OCI-LY3 (cell line): ENCODE measurements around the gene SIRPB1.

ENCODE experiments used
- H2AFZ ChIP-seq: fragments of 200-600, 300-600 bp; shearing (Covaris generic); 2 replicates; pipeline ENCODE4 v1.6.0; 2014; ENCODE audit warnings: antibody characterized with exemption, low read depth, low read length
- H3K27ac ChIP-seq: fragments of 200-600, 300-600 bp; sonication (generic); 2 replicates; pipeline ENCODE4 v1.5.1; 2014; ENCODE audit warnings: mild to moderate bottlenecking, low read length, moderate library complexity, mixed read lengths
- H3K27me3 ChIP-seq: fragments of 200-600, 300-600 bp; sonication (generic); 2 replicates; pipeline ENCODE4 v1.6.1; 2014; ENCODE audit warnings: low read depth, low read length, mixed read lengths
- H3K36me3 ChIP-seq: fragments of 200-600, 300-600 bp; sonication (generic); replicated peaks from 2 replicates; pipeline ENCODE3; 2014; ENCODE audit warnings: low read depth, low read length, mixed read lengths
- H3K4me1 ChIP-seq: fragments of 300-600, 200-600 bp; sonication (generic); 2 replicates; pipeline ENCODE4 v1.6.1; 2014; ENCODE audit warnings: low read length, mixed read lengths
- H3K4me2 ChIP-seq: fragments of 200-600, 300-600 bp; sonication (generic); 2 replicates; pipeline ENCODE4 v1.6.1; 2014; ENCODE audit warnings: low read length, mixed read lengths
- H3K4me3 ChIP-seq: fragments of 300-600, 200-600 bp; sonication (generic); 2 replicates; pipeline ENCODE4 v1.5.1; 2014; ENCODE audit warnings: antibody characterized with exemption, mild to moderate bottlenecking, low read length, moderate library complexity
- H3K79me2 ChIP-seq: fragments of 300-600, 200-600 bp; shearing (Covaris generic); 2 replicates; pipeline ENCODE4 v1.6.1; 2014; ENCODE audit warnings: mild to moderate bottlenecking, low read length, mixed read lengths
- H3K9ac ChIP-seq: fragments of 300-600, 200-600 bp; shearing (Covaris generic); 2 replicates; pipeline ENCODE4 v1.6.0; 2014; ENCODE audit warnings: mild to moderate bottlenecking, low read length, moderate library complexity
- H3K9me3 ChIP-seq: fragments of 200-600, 300-600 bp; shearing (Covaris generic); 2 replicates; pipeline ENCODE4 v1.6.1; 2014; ENCODE audit warnings: low read length, mixed read lengths; ENCODE audit not compliant: insufficient read depth
- H4K20me1 ChIP-seq: fragments of 200-600, 300-600 bp; sonication (generic); 2 replicates; pipeline ENCODE4 v1.6.1; 2016; ENCODE audit warnings: low read length, mixed read lengths; ENCODE audit not compliant: insufficient read depth
- EZH2phosphoT487 ChIP-seq: fragments of 200-600 bp; shearing (Covaris generic); IDR thresholded peaks from 2 replicates; pipeline ENCODE4 v1.6.1; 2018; ENCODE audit warnings: antibody characterized with exemption, mixed run types, low read depth
- TF ChIP-seq, protein P1 (sequence below): fragments of 200-600, 300-600 bp; sonication (generic); IDR thresholded peaks from 2 replicates; pipeline ENCODE4 v1.5.1; 2014; ENCODE audit warnings: antibody characterized with exemption, low read length, low read depth

SIRPB1 gene

DNA sequence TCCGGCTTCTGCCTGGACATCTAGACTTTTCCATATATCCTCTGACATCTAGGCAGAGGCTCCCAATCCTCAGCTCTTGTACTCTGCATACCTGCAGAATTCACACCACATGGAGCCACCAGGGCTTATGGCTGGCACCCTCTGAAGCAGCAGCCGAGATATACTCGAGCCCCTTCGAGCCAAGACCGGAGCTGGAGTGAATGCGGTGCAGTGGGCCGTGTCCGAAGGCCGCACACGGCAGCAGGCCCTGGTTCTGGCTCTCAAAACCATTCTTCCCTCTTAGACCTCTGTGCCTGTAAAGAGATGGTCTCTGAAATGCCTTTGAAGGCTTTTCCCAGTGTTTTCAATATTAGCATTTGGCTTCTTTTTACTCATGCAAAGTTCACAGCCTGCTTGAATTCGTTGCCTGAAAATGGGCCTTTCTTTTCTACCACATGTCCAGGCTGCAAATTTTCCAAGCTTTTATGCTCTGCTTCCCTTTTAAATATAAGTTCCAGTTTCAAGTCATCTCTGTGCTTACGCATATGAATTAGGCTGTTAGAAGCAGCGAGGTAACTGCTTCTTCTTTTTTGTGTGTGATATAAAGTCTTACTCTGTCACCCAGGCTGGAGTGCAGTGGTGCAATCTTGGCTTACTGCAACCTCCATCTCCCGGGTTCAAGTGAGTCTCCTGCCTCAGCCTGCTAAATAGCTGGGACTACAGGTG, 3.8 kb upstream of the SIRPB1 start:
- Histone ChIP-seq H3K27me3 (peaks cover 6% of the 10 kb centered on the region; the same call in 1 of the 2 replicates), H3K9me3 (no peaks in the 10 kb centered on the region; the same call in 1 of the 2 replicates), H3K4me1 (peaks cover 66% of the 10 kb centered on the region), H4K20me1 (no peaks in the 10 kb centered on the region), H2AFZ (no peak overlapping the region), H3K27ac (peak overlapping the region; percentile 45), H3K79me2 (no peaks in the 10 kb centered on the region), H3K4me2 (peak overlapping the region; percentile 34), H3K36me3 (peaks cover 7% of the 10 kb centered on the region), H3K4me3 (no peak overlapping the region), H3K9ac (no peak overlapping the region)
- no peak for TF ChIP-seq EZH2phosphoT487
- TF ChIP-seq, protein P1, sequence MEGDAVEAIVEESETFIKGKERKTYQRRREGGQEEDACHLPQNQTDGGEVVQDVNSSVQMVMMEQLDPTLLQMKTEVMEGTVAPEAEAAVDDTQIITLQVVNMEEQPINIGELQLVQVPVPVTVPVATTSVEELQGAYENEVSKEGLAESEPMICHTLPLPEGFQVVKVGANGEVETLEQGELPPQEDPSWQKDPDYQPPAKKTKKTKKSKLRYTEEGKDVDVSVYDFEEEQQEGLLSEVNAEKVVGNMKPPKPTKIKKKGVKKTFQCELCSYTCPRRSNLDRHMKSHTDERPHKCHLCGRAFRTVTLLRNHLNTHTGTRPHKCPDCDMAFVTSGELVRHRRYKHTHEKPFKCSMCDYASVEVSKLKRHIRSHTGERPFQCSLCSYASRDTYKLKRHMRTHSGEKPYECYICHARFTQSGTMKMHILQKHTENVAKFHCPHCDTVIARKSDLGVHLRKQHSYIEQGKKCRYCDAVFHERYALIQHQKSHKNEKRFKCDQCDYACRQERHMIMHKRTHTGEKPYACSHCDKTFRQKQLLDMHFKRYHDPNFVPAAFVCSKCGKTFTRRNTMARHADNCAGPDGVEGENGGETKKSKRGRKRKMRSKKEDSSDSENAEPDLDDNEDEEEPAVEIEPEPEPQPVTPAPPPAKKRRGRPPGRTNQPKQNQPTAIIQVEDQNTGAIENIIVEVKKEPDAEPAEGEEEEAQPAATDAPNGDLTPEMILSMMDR, result no peak

DNA sequence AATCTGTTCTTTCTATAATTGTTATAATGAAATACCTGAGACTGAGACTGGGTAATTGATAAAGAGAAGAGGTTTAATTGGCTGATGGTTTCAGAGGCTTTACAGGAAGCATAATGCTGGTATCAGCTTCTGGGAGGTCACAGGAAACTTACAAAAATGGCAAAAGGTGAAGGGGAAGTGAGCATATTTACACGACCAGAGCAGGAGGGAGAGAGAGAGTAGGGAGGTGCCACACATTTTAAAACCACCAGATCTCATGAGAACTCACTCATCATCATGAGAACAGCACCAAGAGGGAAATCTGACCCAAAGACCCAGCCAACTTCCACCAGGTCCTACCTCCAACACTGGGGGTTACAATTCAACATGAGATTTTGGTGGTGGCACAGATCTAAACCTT, 2.6 kb upstream of the SIRPB1 start:
- H3K4me2 ChIP-seq, result peak overlapping the region; percentile 53
- no peak overlapping the region for H3K4me3 ChIP-seq
- H3K27ac ChIP-seq, result peak overlapping the region; percentile 55
- 0 out of 2 replicates have a peak, but pooled peaks cover 2% of the 10 kb centered on the region for H3K27me3 ChIP-seq
- H3K9me3 ChIP-seq, result no peaks in the 10 kb centered on the region; the same call in 1 of the 2 replicates
- peak overlapping the region; percentile 58; the same call in 1 of the 2 replicates for H2AFZ ChIP-seq
- H3K79me2 ChIP-seq, result no peaks in the 10 kb centered on the region
- peak overlapping the region; percentile 13; the same call in 1 of the 2 replicates for H3K9ac ChIP-seq
- H4K20me1 ChIP-seq, result no peaks in the 10 kb centered on the region
- peaks cover 66% of the 10 kb centered on the region for H3K4me1 ChIP-seq
- no peak for TF ChIP-seq EZH2phosphoT487
- H3K36me3 ChIP-seq, result peaks cover 7% of the 10 kb centered on the region

DNA sequence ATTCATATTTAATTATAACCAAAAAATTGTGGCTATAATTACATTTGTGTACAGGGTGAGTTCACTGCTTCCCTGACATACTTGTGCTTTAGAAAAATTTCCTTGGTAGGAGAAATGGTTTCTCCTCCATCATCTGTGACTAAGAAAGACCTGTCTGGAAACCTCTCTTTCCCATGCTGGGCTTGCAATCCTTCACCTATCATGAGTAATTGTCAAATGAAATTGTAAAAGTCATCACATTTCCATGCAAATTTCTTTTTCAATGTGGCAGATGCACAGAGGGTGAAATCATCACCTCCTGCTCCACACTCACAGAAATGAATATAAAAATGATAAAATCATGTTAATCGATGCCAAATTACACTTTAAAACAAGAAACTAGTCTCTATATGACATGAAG, 1.5 kb upstream of the SIRPB1 start:
- no peaks in the 10 kb centered on the region for H3K27me3 ChIP-seq
- no peaks in the 10 kb centered on the region for H3K79me2 ChIP-seq
- no peak overlapping the region for H3K4me3 ChIP-seq
- TF ChIP-seq, protein P1, result no peak
- TF ChIP-seq EZH2phosphoT487, result no peak
- no peak overlapping the region for H3K4me2 ChIP-seq
- no peak overlapping the region for H3K27ac ChIP-seq
- H3K36me3 ChIP-seq, result peaks cover 7% of the 10 kb centered on the region
- H4K20me1 ChIP-seq, result no peaks in the 10 kb centered on the region
- no peaks in the 10 kb centered on the region; the same call in 1 of the 2 replicates for H3K9me3 ChIP-seq
- H3K9ac ChIP-seq, result no peak overlapping the region
- no peak overlapping the region for H2AFZ ChIP-seq
- peaks cover 69% of the 10 kb centered on the region for H3K4me1 ChIP-seq

DNA sequence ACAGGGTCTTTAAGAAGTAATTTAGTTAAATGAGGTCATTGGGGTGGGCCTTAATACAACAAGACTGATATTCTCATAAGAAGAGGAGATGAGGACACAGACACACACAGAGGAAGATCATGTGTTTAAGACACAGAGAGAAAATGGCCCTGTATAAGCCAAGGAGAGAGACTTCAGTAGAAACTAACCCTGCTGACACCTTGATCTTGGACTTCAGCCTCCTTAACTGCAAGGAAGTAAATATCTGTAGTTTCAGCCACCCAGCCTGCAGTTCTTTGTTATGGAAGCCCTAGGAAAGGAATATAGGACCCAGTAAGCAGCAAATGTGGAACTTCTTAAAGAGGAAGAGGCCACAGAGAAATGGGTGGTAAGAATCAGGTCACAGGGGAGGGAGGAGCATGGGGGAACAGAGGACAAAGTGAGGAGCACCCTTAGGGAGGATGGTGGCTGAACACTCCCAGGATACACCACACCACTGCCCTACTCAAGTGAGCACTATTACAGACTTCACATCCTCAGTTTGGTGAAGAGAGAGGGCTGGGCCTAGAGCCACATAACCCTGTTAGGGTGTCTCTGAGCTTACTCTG, 762 bp downstream of the SIRPB1 start:
- H3K9me3 ChIP-seq, result no peaks in the 10 kb centered on the region; the same call in 1 of the 2 replicates
- no peak for TF ChIP-seq EZH2phosphoT487
- TF ChIP-seq, protein P1, result no peak
- H3K36me3 ChIP-seq, result peaks cover 7% of the 10 kb centered on the region
- no peak overlapping the region for H3K27ac ChIP-seq
- no peaks in the 10 kb centered on the region for H3K27me3 ChIP-seq
- H2AFZ ChIP-seq, result no peak overlapping the region
- H3K4me3 ChIP-seq, result no peak overlapping the region
- H4K20me1 ChIP-seq, result no peaks in the 10 kb centered on the region
- H3K4me1 ChIP-seq, result peaks cover 52% of the 10 kb centered on the region
- H3K9ac ChIP-seq, result no peak overlapping the region
- no peak overlapping the region for H3K4me2 ChIP-seq
- H3K79me2 ChIP-seq, result no peaks in the 10 kb centered on the region
